Eye (tissue), 1 donor: ENCODE results near the gene KIF16B.
A peak's percentile ranks its signal among the peaks of the same experiment; 100 is the strongest.

ENCODE experiments used
- DNase-seq: peaks from one replicate; pipeline ENCODE4 v3.0.0-alpha.2; 2015

The KIF16B gene

GRCh38 chr20:16428112-16428511, 145.1 kb downstream of the KIF16B start:
- no peak for DNase-seq

- no peak for DNase-seq
These were observed 145.7 kb downstream of the KIF16B start for GRCh38 chr20:16427571-16427970.

GRCh38 chr20:16424780-16425179, 148.5 kb downstream of the KIF16B start:
- DNase-seq: no peak

GRCh38 chr20:16423311-16424212, 149.7 kb downstream of the KIF16B start:
- no peak for DNase-seq

- no peak for DNase-seq
These were observed 154.0 kb downstream of the KIF16B start for GRCh38 chr20:16419138-16419715.

- no peak for DNase-seq
These were observed 154.6 kb downstream of the KIF16B start for GRCh38 chr20:16418616-16419015.

GRCh38 chr20:16417001-16417400, 156.2 kb downstream of the KIF16B start:
- no peak for DNase-seq

GRCh38 chr20:16415071-16416053, 157.9 kb downstream of the KIF16B start:
- DNase-seq: no peak

GRCh38 chr20:16412906-16413305, 160.3 kb downstream of the KIF16B start:
- DNase-seq: no peak

- no peak for DNase-seq
These were observed 161.9 kb downstream of the KIF16B start for GRCh38 chr20:16411361-16411760.

- DNase-seq: no peak
These were observed 162.6 kb downstream of the KIF16B start for GRCh38 chr20:16410626-16411025.

GRCh38 chr20:16408981-16409380, 164.3 kb downstream of the KIF16B start:
- no peak for DNase-seq

GRCh38 chr20:16407251-16408067, 165.8 kb downstream of the KIF16B start:
- DNase-seq: peak; percentile 8

- no peak for DNase-seq
These were observed 168.0 kb downstream of the KIF16B start for GRCh38 chr20:16405254-16405653.

- DNase-seq: peak; percentile 50
These were observed 168.6 kb downstream of the KIF16B start for GRCh38 chr20:16404640-16405039.

GRCh38 chr20:16404171-16404570, 169.1 kb downstream of the KIF16B start:
- no peak for DNase-seq

GRCh38 chr20:16400234-16400633, 173.0 kb downstream of the KIF16B start:
- DNase-seq: no peak

GRCh38 chr20:16399801-16400200, 173.4 kb downstream of the KIF16B start:
- no peak for DNase-seq

- peak; percentile 60 for DNase-seq
These were observed 176.2 kb downstream of the KIF16B start for GRCh38 chr20:16397086-16397485.

- no peak for DNase-seq
These were observed 177.9 kb downstream of the KIF16B start for GRCh38 chr20:16395366-16395765.

- no peak for DNase-seq
These were observed 178.5 kb downstream of the KIF16B start for GRCh38 chr20:16394784-16395183.

GRCh38 chr20:16393836-16394235, 179.4 kb downstream of the KIF16B start:
- DNase-seq: no peak
